Osteoblast (primary cell): ENCODE results near the gene RIC8B. TPM values are rescaled to one million over a fixed set of nuclear protein-coding genes. Genes with fewer than 3 reads are reported as not detected.

ENCODE experiments used
- DNase-seq: peaks from one replicate; pipeline ENCODE4 v3.0.0; 2011; ENCODE audit warnings: low spot score, mixed read lengths; ENCODE audit not compliant: insufficient read length; ENCODE audit errors: missing footprints
- H2AFZ ChIP-seq: 2 replicates; pipeline ENCODE4 v1.6.0; 2011; ENCODE audit warnings: mild to moderate bottlenecking, low read length
- H3K27ac ChIP-seq: 2 replicates; pipeline ENCODE4 v1.5.1; 2011; ENCODE audit warnings: mild to moderate bottlenecking, low read depth, low read length, moderate library complexity
- H3K27me3 ChIP-seq: 2 replicates; pipeline ENCODE4 v1.6.0; 2012; ENCODE audit warnings: mild to moderate bottlenecking, control low read depth, inconsistent platforms, low read length, moderate library complexity; ENCODE audit not compliant: insufficient read depth
- H3K36me3 ChIP-seq: 2 replicates; pipeline ENCODE4 v1.5.1; 2011; ENCODE audit warnings: mild to moderate bottlenecking, low read length, control low read depth, moderate library complexity; ENCODE audit not compliant: insufficient read depth
- H3K4me1 ChIP-seq: 2 replicates; pipeline ENCODE4 v1.5.1; 2011; ENCODE audit warnings: mild to moderate bottlenecking, low read length, control low read depth, moderate library complexity; ENCODE audit not compliant: insufficient read depth
- H3K4me2 ChIP-seq: 2 replicates; pipeline ENCODE4 v1.6.0; 2011; ENCODE audit warnings: mild to moderate bottlenecking, low read length; ENCODE audit not compliant: insufficient read depth
- H3K4me3 ChIP-seq: fragments of 200-600 bp; sonication (generic); 3 replicates; pipeline ENCODE4 v1.5.1; 2012; ENCODE audit warnings: mild to moderate bottlenecking, low read length, inconsistent platforms; ENCODE audit not compliant: insufficient read depth
- H3K79me2 ChIP-seq: 2 replicates; pipeline ENCODE4 v1.6.0; 2012; ENCODE audit warnings: mild to moderate bottlenecking, low read length, control low read depth, inconsistent platforms; ENCODE audit not compliant: insufficient read depth
- H3K9me3 ChIP-seq: 2 replicates; pipeline ENCODE4 v1.5.1; 2011; ENCODE audit warnings: low read depth, low read length, control low read depth
- H4K20me1 ChIP-seq: 2 replicates; pipeline ENCODE4 v1.6.0; 2012; ENCODE audit warnings: mild to moderate bottlenecking, low read length, control low read depth; ENCODE audit not compliant: insufficient read depth
- total RNA-seq: library from RNA; depleted of rRNA; stranded (reverse); fragments of >200 nt; gene quantifications from 2 replicates; pipeline ENCODE4 v1.2.3, GENCODE V29; 2012
- TF ChIP-seq, protein P1 (sequence below): IDR thresholded peaks from 2 replicates; pipeline ENCODE4 v1.5.1; 2011; ENCODE audit warnings: mild to moderate bottlenecking, low read depth, low read length, moderate library complexity; ENCODE audit errors: extremely low read depth

Gene RIC8B
- total RNA-seq, 1 donor = 13.4 TPM

DNA sequence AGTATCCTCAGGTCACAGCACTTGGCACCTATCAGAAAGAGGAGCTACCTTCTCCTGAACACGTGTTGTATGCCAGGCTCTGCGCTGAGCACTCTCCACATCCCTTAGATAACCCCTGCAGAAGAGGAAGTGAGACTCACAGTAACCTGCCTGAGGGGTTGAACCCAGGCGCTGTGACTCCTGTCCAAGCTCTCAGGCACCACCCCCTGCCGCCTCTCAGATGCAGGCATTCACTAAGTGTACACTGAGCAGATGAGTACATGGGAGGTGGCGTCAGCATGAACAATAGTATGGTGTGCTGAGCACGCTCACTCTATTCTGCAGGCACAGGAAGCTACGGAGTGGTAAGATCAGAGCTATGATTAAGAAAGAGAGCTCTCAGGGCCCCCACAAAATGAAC, 21.0 kb upstream of the RIC8B start:
- DNase-seq = no peak
- Histone ChIP-seq H3K9me3 (no peaks in the 10 kb centered on the region), H3K27me3 (no peaks in the 10 kb centered on the region), H3K27ac (no peak overlapping the region), H3K4me1 (no peaks in the 10 kb centered on the region), H3K4me2 (no peak overlapping the region), H4K20me1 (no peaks in the 10 kb centered on the region), H3K79me2 (no peaks in the 10 kb centered on the region), H3K36me3 (no peaks in the 10 kb centered on the region), H3K4me3 (no peak overlapping the region), H2AFZ (no peak overlapping the region)
- TF ChIP-seq, protein P1, sequence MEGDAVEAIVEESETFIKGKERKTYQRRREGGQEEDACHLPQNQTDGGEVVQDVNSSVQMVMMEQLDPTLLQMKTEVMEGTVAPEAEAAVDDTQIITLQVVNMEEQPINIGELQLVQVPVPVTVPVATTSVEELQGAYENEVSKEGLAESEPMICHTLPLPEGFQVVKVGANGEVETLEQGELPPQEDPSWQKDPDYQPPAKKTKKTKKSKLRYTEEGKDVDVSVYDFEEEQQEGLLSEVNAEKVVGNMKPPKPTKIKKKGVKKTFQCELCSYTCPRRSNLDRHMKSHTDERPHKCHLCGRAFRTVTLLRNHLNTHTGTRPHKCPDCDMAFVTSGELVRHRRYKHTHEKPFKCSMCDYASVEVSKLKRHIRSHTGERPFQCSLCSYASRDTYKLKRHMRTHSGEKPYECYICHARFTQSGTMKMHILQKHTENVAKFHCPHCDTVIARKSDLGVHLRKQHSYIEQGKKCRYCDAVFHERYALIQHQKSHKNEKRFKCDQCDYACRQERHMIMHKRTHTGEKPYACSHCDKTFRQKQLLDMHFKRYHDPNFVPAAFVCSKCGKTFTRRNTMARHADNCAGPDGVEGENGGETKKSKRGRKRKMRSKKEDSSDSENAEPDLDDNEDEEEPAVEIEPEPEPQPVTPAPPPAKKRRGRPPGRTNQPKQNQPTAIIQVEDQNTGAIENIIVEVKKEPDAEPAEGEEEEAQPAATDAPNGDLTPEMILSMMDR = no peak

DNA sequence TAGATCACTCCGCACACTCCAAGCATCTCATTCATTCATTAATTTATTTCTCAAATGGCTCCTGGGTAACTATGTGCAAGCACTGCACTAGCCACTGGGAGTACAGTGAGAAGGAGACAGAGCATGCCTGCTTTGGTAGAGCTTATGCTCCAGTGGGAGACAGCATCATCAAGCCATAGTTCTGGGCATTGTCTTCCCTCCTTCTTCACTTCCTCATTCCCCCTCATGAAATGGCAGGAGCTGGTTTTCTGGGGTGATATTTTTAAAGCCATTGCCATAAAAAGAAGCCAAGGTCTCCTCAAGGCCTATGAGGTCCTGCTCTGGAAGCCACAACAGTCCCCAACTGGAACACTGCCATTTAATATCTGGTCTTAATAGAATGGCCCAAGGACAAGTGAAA, 20.2 kb upstream of the RIC8B start:
- no peaks in the 10 kb centered on the region for H3K36me3 ChIP-seq
- no peaks in the 10 kb centered on the region for H4K20me1 ChIP-seq
- H3K4me1 ChIP-seq = no peaks in the 10 kb centered on the region
- DNase-seq = no peak
- H3K27ac ChIP-seq = no peak overlapping the region
- H3K4me2 ChIP-seq = no peak overlapping the region
- H2AFZ ChIP-seq = no peak overlapping the region
- no peaks in the 10 kb centered on the region for H3K79me2 ChIP-seq
- H3K4me3 ChIP-seq = no peak overlapping the region
- TF ChIP-seq, protein P1 = no peak
- H3K27me3 ChIP-seq = no peaks in the 10 kb centered on the region
- H3K9me3 ChIP-seq = no peaks in the 10 kb centered on the region

DNA sequence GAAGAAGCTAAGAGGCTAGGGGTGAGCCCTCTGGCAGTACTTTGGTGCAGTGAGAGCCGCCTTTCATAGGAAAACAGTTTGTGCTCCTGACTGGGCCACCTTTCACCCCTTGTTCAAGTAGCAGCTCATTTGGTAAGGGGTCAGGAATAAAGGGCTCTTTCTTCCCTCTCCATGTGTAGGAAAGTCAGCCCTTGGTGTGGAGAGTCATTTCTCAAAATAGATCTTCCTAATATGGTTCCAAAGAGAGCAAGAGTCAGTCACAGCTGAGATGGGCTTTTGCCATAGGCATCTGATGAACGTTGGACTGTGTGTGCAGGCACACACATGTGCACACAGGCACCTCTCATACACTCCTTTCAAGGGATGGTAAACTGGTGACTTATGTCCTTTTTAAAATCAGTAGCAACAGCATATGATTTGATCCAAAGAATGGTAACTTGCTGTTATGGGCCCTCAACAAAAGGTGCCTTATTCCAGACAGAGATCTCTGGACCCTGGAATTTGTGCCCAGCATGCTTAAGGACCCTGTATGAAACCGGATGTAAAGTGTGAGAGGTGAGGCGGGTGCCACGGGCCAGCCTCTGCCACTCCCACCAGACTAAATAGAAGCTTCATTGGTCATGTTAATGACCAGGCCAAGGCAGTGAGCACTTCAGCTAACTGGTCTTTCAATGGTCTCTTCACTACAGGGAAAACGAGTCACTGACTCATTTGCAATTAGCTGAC, 16.7 kb upstream of the RIC8B start:
- Histone ChIP-seq H3K4me3 (no peak overlapping the region), H3K4me2 (no peak overlapping the region), H3K4me1 (peaks cover 5% of the 10 kb centered on the region), H3K9me3 (no peaks in the 10 kb centered on the region), H4K20me1 (no peaks in the 10 kb centered on the region), H3K27me3 (no peaks in the 10 kb centered on the region), H3K79me2 (no peaks in the 10 kb centered on the region), H3K27ac (no peak overlapping the region), H2AFZ (no peak overlapping the region), H3K36me3 (no peaks in the 10 kb centered on the region)
- TF ChIP-seq, protein P1 = no peak
- no peak for DNase-seq

DNA sequence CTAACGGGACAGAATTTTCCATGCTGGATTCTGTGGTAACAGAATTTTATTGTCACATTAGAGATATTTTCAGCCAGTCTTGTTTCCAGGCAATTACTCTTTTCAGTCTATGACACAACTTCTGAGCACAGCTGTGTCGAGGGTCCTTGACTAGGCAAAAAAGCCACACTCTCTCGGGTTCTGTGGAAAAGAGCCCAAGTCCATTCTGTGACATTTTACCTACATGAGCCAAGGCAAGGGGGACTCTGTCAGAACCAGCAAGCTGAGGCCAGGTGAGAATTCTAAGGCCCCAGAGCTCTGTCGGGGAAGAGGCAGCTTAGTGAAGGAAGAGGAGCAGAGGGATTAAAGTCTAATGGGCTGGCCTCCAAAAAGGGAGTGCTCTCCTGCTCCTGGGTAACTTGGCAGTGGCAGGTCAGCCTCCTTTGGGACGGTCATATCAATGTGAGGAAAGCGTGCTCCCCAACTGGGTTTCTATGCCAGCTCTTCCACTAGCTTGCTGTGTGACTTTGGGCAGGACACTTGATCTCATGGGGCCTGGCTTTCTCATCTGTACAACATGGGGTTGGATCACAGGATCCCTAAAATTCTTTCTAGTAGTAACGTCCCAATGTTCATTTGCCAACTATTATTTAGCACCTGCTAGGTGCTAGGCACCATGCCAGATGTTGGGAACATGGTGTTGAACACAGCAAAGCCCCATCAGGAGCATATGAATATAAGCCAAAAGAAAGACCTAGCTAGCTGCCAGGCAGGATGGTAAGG, 16.0 kb upstream of the RIC8B start:
- no peak for DNase-seq

More for the DNA sequence above, 16.0 kb upstream of the RIC8B start:
- no peak overlapping the region for H3K27ac ChIP-seq
- H3K36me3 ChIP-seq = no peaks in the 10 kb centered on the region
- TF ChIP-seq, protein P1 = no peak
- H3K4me3 ChIP-seq = no peak overlapping the region
- no peak overlapping the region for H3K4me2 ChIP-seq
- peaks cover 5% of the 10 kb centered on the region for H3K4me1 ChIP-seq
- no peaks in the 10 kb centered on the region for H3K79me2 ChIP-seq
- no peak overlapping the region for H2AFZ ChIP-seq
- H3K27me3 ChIP-seq = no peaks in the 10 kb centered on the region
- H4K20me1 ChIP-seq = no peaks in the 10 kb centered on the region
- no peaks in the 10 kb centered on the region for H3K9me3 ChIP-seq
